HepG2 (cell line): ENCODE measurements around the gene THEMIS. TPM values are rescaled to one million over a fixed set of nuclear protein-coding genes. Genes with fewer than 3 reads are reported as not detected.

Source experiments
- ATAC-seq: fragments of 200-7000 bp; cut with Tn5 transposase; 3 replicates; pipeline ENCODE4 v1.9.1; 2020; ENCODE audit warnings: mild to moderate bottlenecking, moderate library complexity
- BruUV-seq: library from RNA; stranded (reverse); fragments of 400-500 nt; replicated peaks from 2 replicates; lab custom pipeline; 2021; lab: Mats Ljungman, UMichigan
- CTCF ChIA-PET: fragments of 300-600 bp; formaldehyde crosslinking; extraction: SDS; loops from one replicate; lab custom pipeline; 2021; ENCODE audit warnings: low total read pairs, inconsistent platforms, low intra/inter-chr PET ratio; lab: Yijun Ruan, JAX
- POLR2A ChIA-PET: fragments of 350-600 bp; sonication (Branson Sonifier 250); formaldehyde crosslinking; loops from one replicate; lab custom pipeline; 2020; ENCODE audit warnings: antibody characterized with exemption, inconsistent platforms; lab: Yijun Ruan, JAX
- DNase-seq: peaks from one replicate; pipeline ENCODE4 v3.0.0-alpha.2; 2015; ENCODE audit warnings: low spot score
- FAIRE-seq: peaks from 3 replicates; lab custom pipeline; 2011; peaks lifted over from hg19 to GRCh38; lab: Jason Lieb, UNC
- H2AFZ ChIP-seq: one replicate; pipeline ENCODE4 v1.6.1; 2011; ENCODE audit warnings: low read length, inconsistent platforms
- H3K27ac ChIP-seq: fragments of 300-600 bp; 3 replicates; pipeline ENCODE4 v1.8.0; 2011; ENCODE audit warnings: mixed run types, mild to moderate bottlenecking, mixed read lengths, low read length, inconsistent platforms; ENCODE audit not compliant: insufficient read depth; ENCODE audit errors: extremely low read length
- H3K27me3 ChIP-seq, 2 experiments: fragments of 200-600 bp in 1 of 2; 2 replicates in 1 of 2; 3 replicates in 1 of 2; pipeline versions ENCODE4 v1.6.0 to v1.8.0; 2011; ENCODE audit warnings: low read length in 2 of 2, mild to moderate bottlenecking in 2 of 2, moderate library complexity in 2 of 2, inconsistent platforms in 1 of 2; ENCODE audit not compliant: insufficient read depth in 2 of 2, control insufficient read depth in 1 of 2
- H3K36me3 ChIP-seq, 2 experiments: fragments of 200-600 bp in 1 of 2; replicated peaks in 1 of 2; 2 replicates in 1 of 2; 3 replicates in 1 of 2; pipeline versions ENCODE4 v1.5.1 to v1.8.0; 2011; ENCODE audit warnings: low read length in 2 of 2, inconsistent platforms in 1 of 2; ENCODE audit not compliant: insufficient read depth in 2 of 2, control insufficient read depth in 1 of 2
- H3K4me1 ChIP-seq: 2 replicates; pipeline ENCODE4 v1.5.1; 2012; ENCODE audit warnings: low read length, inconsistent platforms; ENCODE audit not compliant: insufficient read depth
- H3K4me2 ChIP-seq: 2 replicates; pipeline ENCODE4 v1.6.0; 2011; ENCODE audit warnings: low read depth, low read length, inconsistent platforms
- H3K4me3 ChIP-seq, 3 experiments: fragments of 200-600 bp in 1 of 3; sonication (generic), shearing (Covaris generic) in 1 of 3; replicated peaks in 1 of 3; 2 replicates each; pipeline ENCODE4 v1.5.1; 2011 to 2016; ENCODE audit warnings: low read length in 3 of 3, inconsistent platforms in 2 of 3, low read depth in 2 of 3, mild to moderate bottlenecking in 2 of 3, control low read depth in 1 of 3, mixed read lengths in 1 of 3; ENCODE audit not compliant: insufficient read depth in 1 of 3
- H3K79me2 ChIP-seq: one replicate; pipeline ENCODE4 v1.6.1; 2011; ENCODE audit warnings: low read length, inconsistent platforms; ENCODE audit not compliant: insufficient read depth
- H3K9ac ChIP-seq: 2 replicates; pipeline ENCODE4 v1.6.0; 2011; ENCODE audit warnings: mild to moderate bottlenecking, low read depth, low read length, inconsistent platforms; ENCODE audit not compliant: insufficient read depth
- H3K9me3 ChIP-seq: 2 replicates; pipeline ENCODE4 v1.5.1; 2012; ENCODE audit warnings: mild to moderate bottlenecking, low read length
- H4K20me1 ChIP-seq: 2 replicates; pipeline ENCODE4 v1.6.0; 2011; ENCODE audit warnings: inconsistent platforms, mild to moderate bottlenecking, low read length, moderate library complexity; ENCODE audit not compliant: insufficient read depth
- AGO1 ChIP-seq: fragments of 200-400 bp; formaldehyde crosslinking; IDR thresholded peaks from 2 replicates; pipeline ENCODE4 v1.6.1; 2017; ENCODE audit warnings: mild to moderate bottlenecking, low read depth, low read length, moderate library complexity; ENCODE audit not compliant: poor library complexity, severe bottlenecking
- AGO2 ChIP-seq: fragments of 200-400 bp; formaldehyde crosslinking; optimal IDR thresholded peaks from 2 replicates; pipeline ENCODE3; 2017; ENCODE audit warnings: mild to moderate bottlenecking, low read depth, low read length, moderate library complexity
- ATF2 ChIP-seq: sonication (generic); formaldehyde crosslinking; IDR thresholded peaks from 2 replicates; pipeline ENCODE4 v1.4.0; 2020; ENCODE audit warnings: missing genetic modification reagents
- FOXJ3 ChIP-seq: sonication (generic); formaldehyde crosslinking; IDR thresholded peaks from 2 replicates; pipeline ENCODE4 v1.4.0; 2020; ENCODE audit warnings: missing genetic modification reagents, mild to moderate bottlenecking, borderline replicate concordance
- JUNB ChIP-seq: sonication (generic); formaldehyde crosslinking; IDR thresholded peaks from 2 replicates; pipeline ENCODE4 v1.8.0; 2022; ENCODE audit warnings: missing genetic modification reagents, mild to moderate bottlenecking, borderline replicate concordance
- KLF15 ChIP-seq: sonication (generic); formaldehyde crosslinking; IDR thresholded peaks from 2 replicates; pipeline ENCODE4 v1.8.1; 2023; ENCODE audit warnings: borderline replicate concordance, mild to moderate bottlenecking, inconsistent platforms, missing genetic modification reagents, mixed read lengths
- PRMT3 ChIP-seq: sonication (generic); formaldehyde crosslinking; IDR thresholded peaks from 2 replicates; pipeline ENCODE4 v1.8.1; 2022; ENCODE audit warnings: low read depth, mild to moderate bottlenecking, moderate library complexity, missing genetic modification reagents, borderline replicate concordance
- ZMYM3 ChIP-seq: sonication (generic); formaldehyde crosslinking; IDR thresholded peaks from 2 replicates; pipeline ENCODE4 v1.5.1; 2020; ENCODE audit warnings: mild to moderate bottlenecking, missing genetic modification reagents
- ZNF567 ChIP-seq: sonication (generic); formaldehyde crosslinking; IDR thresholded peaks from 2 replicates; pipeline ENCODE4 v1.8.1; 2023; ENCODE audit warnings: mild to moderate bottlenecking, missing genetic modification reagents, borderline replicate concordance
- WGBS: methylation state at CpG from one replicate; pipeline ENCODE4 v1.1.6; 2017; ENCODE audit warnings: low lambda C conversion rate; 5-methylcytosine and 5-hydroxymethylcytosine counted together
- in situ Hi-C: cut with HindIII; loops from 2 replicates; pipeline ENCODE4 v1.10.0; 2017; ENCODE audit warnings: low pct_unique_long_range_greater_than_20kb; ENCODE audit not compliant: extremely low pct_ligation_motif_present
- intact Hi-C: fragments of 100-400 bp; cut with micrococcal nuclease; formaldehyde crosslinking; loops from one replicate; pipeline ENCODE4 v1.10.0; 2022; ENCODE audit not compliant: unreplicated experiment
- polyA plus RNA-seq, 8 experiments: library from polyadenylated mRNA; depleted of rRNA in 3 of 8; stranded (reverse) in 7 of 8; unstranded in 1 of 8; fragments of >200 nt; fragmentation: Illumina TruSeq in 4 of 8; extraction: Trizol in 4 of 8; gene quantifications; 2 replicates each; pipeline versions ENCODE4 v1.2.1 to v1.2.3, GENCODE V29; 2011 to 2016; ENCODE audit warnings: low read depth in 4 of 8, missing spikeins in 1 of 8, mixed read lengths in 1 of 8; ENCODE audit not compliant: insufficient read depth in 1 of 8
- total RNA-seq, 5 experiments: library from RNA; depleted of rRNA; stranded (reverse); fragments of >200 nt; fragmentation: Illumina TruSeq; extraction: Trizol; gene quantifications; 2 replicates each; pipeline ENCODE4 v1.2.3, GENCODE V29; 2016; ENCODE audit warnings: low read depth in 1 of 5
- TF ChIP-seq, protein P1 (sequence below): sonication (generic); formaldehyde crosslinking; IDR thresholded peaks from 2 replicates; pipeline ENCODE4 v1.4.0; 2020; ENCODE audit warnings: missing genetic modification reagents
- TF ChIP-seq, protein P2 (sequence below): sonication (generic); formaldehyde crosslinking; IDR thresholded peaks from 2 replicates; pipeline ENCODE4 v1.5.1; 2020; ENCODE audit warnings: missing genetic modification reagents, mild to moderate bottlenecking, borderline replicate concordance
- TF ChIP-seq, protein P3 (sequence below): fragments of 450-650 bp; IDR thresholded peaks from 2 replicates; pipeline ENCODE4 v1.6.1; 2016
- TF ChIP-seq, protein P4 (sequence below): IDR thresholded peaks from 2 replicates; pipeline ENCODE4 v1.6.1; 2016; ENCODE audit warnings: low read depth

The THEMIS gene
- total and polyA plus RNA-seq, 2 of the 13 experiments (the other 11 are each of a cell fraction or from before 2014, with no cell fraction given): not detected

DNA sequence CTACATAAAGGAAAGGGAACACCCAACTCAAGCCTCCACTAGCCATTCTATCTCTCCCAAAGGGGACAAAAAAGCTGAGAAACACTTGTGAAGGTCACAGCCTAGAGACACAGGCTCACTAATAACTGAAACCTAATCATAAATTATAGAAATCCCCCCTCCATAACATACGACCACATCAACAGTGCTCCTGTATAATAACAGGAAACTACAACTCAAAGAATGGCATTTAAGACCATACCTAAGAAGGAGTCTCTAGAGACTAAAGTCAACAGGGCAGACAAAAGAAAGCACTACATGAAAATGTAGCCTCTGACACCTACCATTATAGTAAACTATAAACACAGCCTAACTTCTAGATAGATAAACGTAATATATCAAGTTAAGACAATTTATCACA lies 82.7 kb downstream of the THEMIS start (continued):
- TF ChIP-seq, protein P1, sequence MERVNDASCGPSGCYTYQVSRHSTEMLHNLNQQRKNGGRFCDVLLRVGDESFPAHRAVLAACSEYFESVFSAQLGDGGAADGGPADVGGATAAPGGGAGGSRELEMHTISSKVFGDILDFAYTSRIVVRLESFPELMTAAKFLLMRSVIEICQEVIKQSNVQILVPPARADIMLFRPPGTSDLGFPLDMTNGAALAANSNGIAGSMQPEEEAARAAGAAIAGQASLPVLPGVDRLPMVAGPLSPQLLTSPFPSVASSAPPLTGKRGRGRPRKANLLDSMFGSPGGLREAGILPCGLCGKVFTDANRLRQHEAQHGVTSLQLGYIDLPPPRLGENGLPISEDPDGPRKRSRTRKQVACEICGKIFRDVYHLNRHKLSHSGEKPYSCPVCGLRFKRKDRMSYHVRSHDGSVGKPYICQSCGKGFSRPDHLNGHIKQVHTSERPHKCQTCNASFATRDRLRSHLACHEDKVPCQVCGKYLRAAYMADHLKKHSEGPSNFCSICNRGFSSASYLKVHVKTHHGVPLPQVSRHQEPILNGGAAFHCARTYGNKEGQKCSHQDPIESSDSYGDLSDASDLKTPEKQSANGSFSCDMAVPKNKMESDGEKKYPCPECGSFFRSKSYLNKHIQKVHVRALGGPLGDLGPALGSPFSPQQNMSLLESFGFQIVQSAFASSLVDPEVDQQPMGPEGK (CRISPR knock-in tag): no peak

DNA sequence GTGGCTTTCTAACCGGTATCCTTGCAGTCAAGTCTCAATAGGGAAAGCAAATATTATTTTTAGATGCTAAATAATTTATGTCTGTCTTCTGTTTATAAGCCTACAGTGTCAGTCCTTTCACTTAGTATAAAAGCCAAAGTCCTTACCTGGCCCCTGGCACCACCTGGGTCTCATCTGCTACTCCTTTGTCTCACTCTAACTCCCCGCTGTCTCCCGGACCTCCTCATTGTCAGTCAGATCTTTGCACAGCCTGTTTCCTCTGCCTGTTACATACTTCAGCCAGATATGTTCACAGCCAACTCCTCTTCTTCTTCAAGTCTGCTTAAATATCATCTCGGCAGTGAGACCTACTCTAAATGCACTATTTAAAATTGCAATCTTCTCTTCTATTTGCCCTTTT lies 84.2 kb downstream of the THEMIS start:
- in situ Hi-C loops: no loop called here
- Histone ChIP-seq H3K27ac (no peak overlapping the region), H3K36me3 (no peaks in the 10 kb centered on the region)
- no peak for DNase-seq
- TF ChIP-seq JUNB (no peak), PRMT3 (CRISPR knock-in tag) (no peak), AGO2 (no peak), KLF15 (CRISPR knock-in tag) (no peak), ZNF567 (no peak), ATF2 (no peak), FOXJ3 (CRISPR knock-in tag) (no peak), AGO1 (no peak), ZMYM3 (CRISPR knock-in tag) (no peak)
- TF ChIP-seq, protein P2, sequence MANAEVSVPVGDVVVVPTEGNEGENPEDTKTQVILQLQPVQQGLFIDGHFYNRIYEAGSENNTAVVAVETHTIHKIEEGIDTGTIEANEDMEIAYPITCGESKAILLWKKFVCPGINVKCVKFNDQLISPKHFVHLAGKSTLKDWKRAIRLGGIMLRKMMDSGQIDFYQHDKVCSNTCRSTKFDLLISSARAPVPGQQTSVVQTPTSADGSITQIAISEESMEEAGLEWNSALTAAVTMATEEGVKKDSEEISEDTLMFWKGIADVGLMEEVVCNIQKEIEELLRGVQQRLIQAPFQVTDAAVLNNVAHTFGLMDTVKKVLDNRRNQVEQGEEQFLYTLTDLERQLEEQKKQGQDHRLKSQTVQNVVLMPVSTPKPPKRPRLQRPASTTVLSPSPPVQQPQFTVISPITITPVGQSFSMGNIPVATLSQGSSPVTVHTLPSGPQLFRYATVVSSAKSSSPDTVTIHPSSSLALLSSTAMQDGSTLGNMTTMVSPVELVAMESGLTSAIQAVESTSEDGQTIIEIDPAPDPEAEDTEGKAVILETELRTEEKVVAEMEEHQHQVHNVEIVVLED (CRISPR knock-in tag): no peak
- TF ChIP-seq, protein P3, sequence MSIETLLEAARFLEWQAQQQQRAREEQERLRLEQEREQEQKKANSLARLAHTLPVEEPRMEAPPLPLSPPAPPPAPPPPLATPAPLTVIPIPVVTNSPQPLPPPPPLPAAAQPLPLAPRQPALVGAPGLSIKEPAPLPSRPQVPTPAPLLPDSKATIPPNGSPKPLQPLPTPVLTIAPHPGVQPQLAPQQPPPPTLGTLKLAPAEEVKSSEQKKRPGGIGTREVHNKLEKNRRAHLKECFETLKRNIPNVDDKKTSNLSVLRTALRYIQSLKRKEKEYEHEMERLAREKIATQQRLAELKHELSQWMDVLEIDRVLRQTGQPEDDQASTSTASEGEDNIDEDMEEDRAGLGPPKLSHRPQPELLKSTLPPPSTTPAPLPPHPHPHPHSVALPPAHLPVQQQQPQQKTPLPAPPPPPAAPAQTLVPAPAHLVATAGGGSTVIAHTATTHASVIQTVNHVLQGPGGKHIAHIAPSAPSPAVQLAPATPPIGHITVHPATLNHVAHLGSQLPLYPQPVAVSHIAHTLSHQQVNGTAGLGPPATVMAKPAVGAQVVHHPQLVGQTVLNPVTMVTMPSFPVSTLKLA: no peak
- TF ChIP-seq, protein P4, sequence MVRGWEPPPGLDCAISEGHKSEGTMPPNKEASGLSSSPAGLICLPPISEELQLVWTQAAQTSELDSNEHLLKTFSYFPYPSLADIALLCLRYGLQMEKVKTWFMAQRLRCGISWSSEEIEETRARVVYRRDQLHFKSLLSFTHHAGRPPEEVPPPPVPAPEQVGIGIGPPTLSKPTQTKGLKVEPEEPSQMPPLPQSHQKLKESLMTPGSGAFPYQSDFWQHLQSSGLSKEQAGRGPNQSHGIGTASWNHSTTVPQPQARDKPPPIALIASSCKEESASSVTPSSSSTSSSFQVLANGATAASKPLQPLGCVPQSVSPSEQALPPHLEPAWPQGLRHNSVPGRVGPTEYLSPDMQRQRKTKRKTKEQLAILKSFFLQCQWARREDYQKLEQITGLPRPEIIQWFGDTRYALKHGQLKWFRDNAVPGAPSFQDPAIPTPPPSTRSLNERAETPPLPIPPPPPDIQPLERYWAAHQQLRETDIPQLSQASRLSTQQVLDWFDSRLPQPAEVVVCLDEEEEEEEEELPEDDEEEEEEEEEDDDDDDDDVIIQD (CRISPR knock-in tag): no peak
- TF ChIP-seq, all 625 proteins: peak for 0
- intact Hi-C loops: no loop called here
- Histone ChIP-seq H3K9me3 (no peaks in the 10 kb centered on the region), H3K27me3 (no peaks in the 10 kb centered on the region), H4K20me1 (no peaks in the 10 kb centered on the region), H2AFZ (no peak overlapping the region), H3K4me2 (no peak overlapping the region), H3K4me1 (no peaks in the 10 kb centered on the region), H3K4me3 (no peak overlapping the region), H3K79me2 (no peaks in the 10 kb centered on the region), H3K9ac (no peak overlapping the region)
- ATAC-seq (no peak), FAIRE-seq (no peak)
- CTCF ChIA-PET: no interaction called here
- POLR2A ChIA-PET: no interaction called here
- 3% methylated on average over 4 of the region's 4 CpGs for WGBS
- no TSS peak for BruUV-seq
